Mucosa of rectum (tissue), 2 donors: ENCODE results near the gene NELFA.
A peak's percentile ranks its signal among the peaks of the same experiment; 100 is the strongest.

ENCODE experiments used
- H3K27ac ChIP-seq, 2 donors: one replicate each; pipeline ENCODE4 v1.7.0; 2013; ENCODE audit warnings: inconsistent platforms in 2 of 2, low read depth in 2 of 2, low read length in 2 of 2
- H3K27me3 ChIP-seq, 2 donors: one replicate each; pipeline ENCODE4 v1.7.0; 2013; ENCODE audit warnings: low read length in 2 of 2; ENCODE audit not compliant: control insufficient read depth in 2 of 2, insufficient read depth in 2 of 2
- H3K36me3 ChIP-seq, 2 donors: one replicate each; pipeline ENCODE4 v1.7.0; 2013; ENCODE audit warnings: low read length in 2 of 2; ENCODE audit not compliant: control insufficient read depth in 2 of 2, insufficient read depth in 2 of 2
- H3K4me1 ChIP-seq, 2 donors: one replicate each; pipeline ENCODE4 v1.7.0; 2013; ENCODE audit warnings: low read length in 2 of 2, mild to moderate bottlenecking in 1 of 2; ENCODE audit not compliant: control insufficient read depth in 2 of 2, insufficient read depth in 2 of 2
- H3K4me3 ChIP-seq, 2 donors: one replicate each; pipeline ENCODE4 v1.7.0; 2013; ENCODE audit warnings: low read length in 2 of 2
- H3K9ac ChIP-seq, 2 donors: one replicate each; pipeline ENCODE4 v1.7.0; 2013; ENCODE audit warnings: low read length in 2 of 2, low read depth in 1 of 2, mild to moderate bottlenecking in 1 of 2
- H3K9me3 ChIP-seq, 2 donors: one replicate each; pipeline ENCODE4 v1.7.0; 2013; ENCODE audit warnings: low read length in 2 of 2; ENCODE audit not compliant: control insufficient read depth in 2 of 2
- donor health status: healthy.
- donor health status: Normal muscosa, but diverticular disease.

The NELFA gene

GRCh38 chr4:2046031-2046961, 37.5 kb upstream of the NELFA start:
- H3K27me3 ChIP-seq = peaks cover 7 to 17% of the 10 kb centered on the region in 2 donors
- peaks cover 5% of the 10 kb centered on the region in 2 donors for H3K4me1 ChIP-seq

GRCh38 chr4:2045518-2045951, 36.8 kb upstream of the NELFA start:
- H3K27ac ChIP-seq = no peak overlapping the region
- no peaks in the 10 kb centered on the region for H3K36me3 ChIP-seq
- H3K27me3 ChIP-seq = peaks cover 7 to 17% of the 10 kb centered on the region in 2 donors
- no peak overlapping the region for H3K9ac ChIP-seq
- no peak overlapping the region for H3K4me3 ChIP-seq
- H3K9me3 ChIP-seq = no peaks in the 10 kb centered on the region
- peaks cover 7 to 9% of the 10 kb centered on the region in 2 donors for H3K4me1 ChIP-seq

More at GRCh38 chr4:2046031-2046961, 37.5 kb upstream of the NELFA start:
- no peaks in the 10 kb centered on the region for H3K36me3 ChIP-seq
- H3K9ac ChIP-seq = no peak overlapping the region
- no peak overlapping the region for H3K27ac ChIP-seq
- H3K9me3 ChIP-seq = no peaks in the 10 kb centered on the region
- H3K4me3 ChIP-seq = no peak overlapping the region

GRCh38 chr4:2044542-2045517, 36.1 kb upstream of the NELFA start:
- Histone ChIP-seq H3K27me3 (peaks cover 7 to 17% of the 10 kb centered on the region in 2 donors), H3K4me1 (peaks cover 7 to 9% of the 10 kb centered on the region in 2 donors), H3K9ac (no peak overlapping the region), H3K27ac (no peak overlapping the region), H3K9me3 (no peaks in the 10 kb centered on the region), H3K4me3 (no peak overlapping the region), H3K36me3 (no peaks in the 10 kb centered on the region)

DNA sequence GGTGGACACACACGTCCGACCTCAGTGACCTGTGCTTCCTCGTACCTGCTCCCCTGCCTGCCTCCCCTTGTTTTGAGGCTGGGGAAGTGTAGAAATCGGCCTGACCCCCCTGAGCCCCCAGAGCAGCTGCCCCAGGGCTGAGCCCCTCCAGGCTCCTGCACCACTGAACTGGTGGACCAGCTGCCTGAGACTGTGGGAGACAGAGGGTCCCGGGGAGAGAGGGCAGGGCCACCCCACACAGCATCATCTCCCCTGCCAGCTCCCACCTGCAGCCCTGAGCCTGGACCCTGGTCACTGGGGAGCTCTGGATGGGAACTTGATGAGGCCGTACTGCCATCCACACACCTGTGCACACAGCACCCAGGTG, 35.3 kb upstream of the NELFA start:
- H3K4me3 ChIP-seq = no peak overlapping the region
- H3K9ac ChIP-seq = no peak overlapping the region
- no peaks in the 10 kb centered on the region for H3K9me3 ChIP-seq
- peaks cover 7 to 9% of the 10 kb centered on the region in 2 donors for H3K4me1 ChIP-seq
- H3K36me3 ChIP-seq = no peaks in the 10 kb centered on the region
- H3K27me3 ChIP-seq = peaks cover 7 to 13% of the 10 kb centered on the region in 2 donors
- H3K27ac ChIP-seq = no peak overlapping the region

DNA sequence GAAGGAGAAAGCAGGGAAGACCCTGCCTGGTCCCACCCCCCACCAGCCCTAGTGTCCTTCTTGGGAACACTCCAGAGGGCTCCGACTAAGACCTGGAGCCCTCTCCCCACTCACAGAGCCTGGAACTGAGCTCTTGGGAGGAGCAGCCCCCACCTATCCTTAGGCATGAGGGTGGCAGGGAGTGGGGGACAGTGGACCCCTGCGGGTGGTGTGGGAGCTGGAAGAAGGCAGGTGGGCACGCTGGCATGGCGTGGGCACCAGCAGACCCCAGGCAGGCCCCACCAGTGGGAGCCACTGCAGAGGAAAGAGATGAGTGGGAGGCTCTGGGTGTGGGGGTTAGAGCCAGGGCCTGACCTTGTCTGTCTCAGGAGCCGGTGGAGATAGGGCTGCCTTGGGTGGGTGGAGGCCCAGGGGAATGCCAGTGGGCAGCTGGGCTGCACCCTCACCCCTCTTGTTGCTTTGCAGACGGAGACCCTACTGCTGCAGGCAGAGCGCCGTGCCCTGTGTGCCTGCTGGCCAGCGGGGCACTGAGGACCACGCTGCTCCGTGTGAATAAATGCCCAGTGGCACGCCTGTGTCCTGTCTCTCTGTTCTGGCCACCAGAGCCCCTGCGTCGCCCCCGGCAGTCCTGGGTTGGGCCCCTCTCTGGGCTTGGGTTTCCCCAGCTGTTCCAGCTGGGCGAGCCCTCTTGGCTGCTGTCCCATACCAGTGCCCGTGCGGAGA, 34.8 kb upstream of the NELFA start:
- no peaks in the 10 kb centered on the region for H3K36me3 ChIP-seq
- H3K9me3 ChIP-seq = no peaks in the 10 kb centered on the region
- peaks cover 7 to 13% of the 10 kb centered on the region in 2 donors for H3K27me3 ChIP-seq
- H3K4me1 ChIP-seq = peaks cover 7 to 9% of the 10 kb centered on the region in 2 donors
- H3K9ac ChIP-seq = no peak overlapping the region
- H3K27ac ChIP-seq = no peak overlapping the region
- H3K4me3 ChIP-seq = no peak overlapping the region

DNA sequence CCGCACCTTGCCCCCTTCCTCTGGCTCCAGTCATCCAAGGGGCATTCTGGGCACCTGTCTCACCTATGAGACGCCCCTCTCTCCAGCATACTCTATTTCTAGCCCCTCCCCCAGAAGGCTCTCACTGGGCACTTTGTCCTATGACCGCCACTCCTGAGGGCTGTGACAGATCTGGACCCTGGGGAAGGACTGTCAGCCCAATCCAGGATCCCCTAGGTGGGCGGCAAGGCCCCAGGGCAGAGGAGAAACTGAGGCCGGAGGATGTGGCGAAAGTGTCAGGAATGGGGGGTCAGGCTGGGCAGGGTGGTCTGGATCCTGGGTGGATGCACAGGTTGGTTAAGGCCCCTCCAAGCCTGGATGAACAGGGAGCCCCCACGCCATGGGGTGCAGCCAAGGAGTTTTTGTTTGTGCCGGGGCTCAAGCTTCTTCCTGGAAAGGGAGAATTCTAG, 34.2 kb upstream of the NELFA start:
- Histone ChIP-seq H3K9me3 (no peaks in the 10 kb centered on the region), H3K27me3 (peaks cover 7 to 11% of the 10 kb centered on the region in 2 donors), H3K27ac (no peak overlapping the region), H3K36me3 (no peaks in the 10 kb centered on the region), H3K9ac (no peak overlapping the region), H3K4me3 (no peak overlapping the region), H3K4me1 (peaks cover 7 to 9% of the 10 kb centered on the region in 2 donors)

DNA sequence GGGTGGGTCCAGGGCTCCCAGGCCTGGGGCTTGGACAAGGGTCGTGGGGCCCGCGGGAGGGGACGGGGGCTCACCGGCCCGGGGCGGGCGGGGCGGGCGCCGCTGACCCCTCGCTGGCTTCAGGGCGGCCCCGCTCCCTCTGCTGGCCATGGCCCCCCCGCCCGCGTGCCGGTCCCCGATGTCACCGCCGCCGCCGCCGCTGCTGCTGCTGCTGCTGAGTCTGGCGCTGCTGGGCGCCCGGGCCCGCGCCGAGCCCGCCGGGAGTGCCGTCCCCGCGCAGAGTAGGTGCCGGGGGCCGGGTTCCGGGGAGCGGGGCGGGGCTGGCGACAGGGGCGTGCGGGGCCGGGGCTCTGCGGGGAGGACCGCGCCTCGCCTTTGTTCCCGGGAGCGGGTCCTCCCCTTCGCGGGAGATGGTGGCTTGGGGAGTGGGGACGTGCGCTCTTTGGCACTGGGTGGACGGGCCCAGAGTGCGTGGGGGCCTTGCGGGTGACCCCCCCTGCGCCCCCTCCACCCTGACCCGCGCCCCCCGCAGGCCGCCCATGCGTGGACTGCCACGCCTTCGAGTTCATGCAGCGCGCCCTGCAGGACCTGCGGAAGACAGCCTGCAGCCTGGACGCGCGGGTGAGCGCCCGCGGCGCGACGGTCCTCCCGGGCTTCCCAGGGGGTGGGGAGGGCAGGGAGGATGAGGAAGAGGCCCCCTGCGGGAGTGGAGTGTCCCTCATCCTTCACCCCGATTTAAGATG, 33.6 kb upstream of the NELFA start:
- Histone ChIP-seq H3K9ac (no peak overlapping the region), H3K9me3 (no peaks in the 10 kb centered on the region), H3K4me1 (peaks cover 7 to 9% of the 10 kb centered on the region in 2 donors), H3K27me3 (peaks cover under 1 to 5% of the 10 kb centered on the region in 2 donors), H3K4me3 (peak overlapping the region in 1 of 2 donors; percentile 70), H3K36me3 (no peaks in the 10 kb centered on the region), H3K27ac (no peak overlapping the region)

DNA sequence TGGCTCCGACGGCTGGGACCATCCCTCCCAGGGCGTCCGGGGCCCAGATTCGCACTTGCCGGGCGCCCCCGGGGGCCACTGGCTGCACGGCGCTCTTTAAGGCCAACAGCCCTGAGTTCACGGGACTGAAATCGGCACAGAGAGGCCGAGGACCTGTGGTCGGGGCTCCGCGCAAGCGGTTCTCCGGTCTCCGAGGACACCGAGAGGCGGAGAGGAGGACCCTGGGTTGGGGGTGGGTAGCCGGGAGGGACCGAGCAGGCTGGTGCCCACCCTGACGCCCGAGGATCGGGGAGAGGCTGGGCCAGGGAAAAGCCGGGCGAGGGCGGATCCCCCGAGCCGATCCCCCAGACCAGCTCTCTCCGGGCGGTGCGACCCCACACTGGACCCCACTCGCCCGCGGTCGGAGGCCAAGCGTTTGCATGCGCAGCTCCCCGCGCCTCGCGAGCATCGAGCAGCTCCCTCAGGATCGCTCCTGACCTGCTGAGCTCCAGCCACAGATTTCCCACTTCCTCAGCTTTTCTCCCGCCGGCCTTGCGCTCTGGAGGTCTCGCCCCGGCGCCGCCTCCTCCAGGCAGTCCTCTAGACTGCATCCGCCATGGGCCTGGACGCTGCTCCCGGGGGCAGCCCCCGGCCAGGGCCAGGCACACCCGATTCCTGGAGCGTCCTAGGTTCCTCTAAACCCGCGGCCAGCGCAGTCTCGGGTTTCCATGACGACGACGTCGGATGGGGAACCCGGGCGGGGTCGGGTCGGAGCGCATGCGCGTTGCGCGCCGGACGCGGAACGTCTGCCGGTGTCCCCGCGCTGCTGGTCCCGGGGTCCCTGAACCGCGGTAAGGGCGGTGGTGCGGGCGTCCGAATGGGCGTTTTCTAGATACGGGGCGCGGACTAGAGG, 32.7 kb upstream of the NELFA start:
- peak overlapping the region; percentile 70 to 74 for H3K4me3 ChIP-seq
- peaks cover 7 to 13% of the 10 kb centered on the region in 2 donors for H3K4me1 ChIP-seq
- no peak overlapping the region for H3K27ac ChIP-seq
- peaks cover 0 to 5% of the 10 kb centered on the region in 2 donors for H3K27me3 ChIP-seq
- no peaks in the 10 kb centered on the region for H3K9me3 ChIP-seq
- H3K9ac ChIP-seq = peak overlapping the region in 1 of 2 donors; percentile 61
- no peaks in the 10 kb centered on the region for H3K36me3 ChIP-seq
